MCF 10A (cell line): Measurements from ENCODE around the gene PCSK5. TPM values are rescaled to one million over a fixed set of nuclear protein-coding genes. Genes with fewer than 3 reads are reported as not detected.

Experiments used
- BruUV-seq: library from RNA; stranded (reverse); fragments of 400-500 nt; replicated peaks from 2 replicates; lab custom pipeline; 2021; lab: Mats Ljungman, UMichigan
- CTCF ChIA-PET: fragments of 300-600 bp; sonication (Branson Sonifier 250); formaldehyde crosslinking; extraction: SDS; loops from one replicate; lab custom pipeline; 2021; ENCODE audit warnings: antibody characterized with exemption, inconsistent platforms; lab: Yijun Ruan, JAX
- POLR2A ChIA-PET: fragments of 300-600, 350-650 bp; sonication (Branson Sonifier 250); formaldehyde crosslinking; extraction: SDS; loops from one replicate; lab custom pipeline; 2020; ENCODE audit warnings: antibody characterized with exemption, inconsistent platforms; lab: Yijun Ruan, JAX
- DNase-seq: peaks from one replicate; pipeline ENCODE4 v3.0.0-alpha.2; 2018; ENCODE audit not compliant: unreplicated experiment
- H3K27ac Mint-ChIP-seq: one replicate; pipeline ENCODE4 v1.8.0; 2022; ENCODE audit warnings: mild to moderate bottlenecking, low read depth, mixed read lengths; ENCODE audit not compliant: unreplicated experiment
- H3K27me3 Mint-ChIP-seq: one replicate; pipeline ENCODE4 v1.8.0; 2022; ENCODE audit warnings: mixed read lengths; ENCODE audit not compliant: insufficient read depth, unreplicated experiment
- H3K36me3 Mint-ChIP-seq: one replicate; pipeline ENCODE4 v1.8.0; 2022; ENCODE audit warnings: mild to moderate bottlenecking, moderate library complexity, mixed read lengths; ENCODE audit not compliant: insufficient read depth, unreplicated experiment
- H3K4me1 Mint-ChIP-seq: one replicate; pipeline ENCODE4 v1.8.0; 2022; ENCODE audit warnings: mixed read lengths; ENCODE audit not compliant: insufficient read depth, unreplicated experiment
- H3K4me3 Mint-ChIP-seq: one replicate; pipeline ENCODE4 v1.8.0; 2022; ENCODE audit warnings: mild to moderate bottlenecking, moderate library complexity, mixed read lengths; ENCODE audit not compliant: unreplicated experiment
- H3K9me3 Mint-ChIP-seq: one replicate; pipeline ENCODE4 v1.8.0; 2022; ENCODE audit warnings: mixed read lengths; ENCODE audit not compliant: unreplicated experiment
- CTCF ChIP-seq: fragments of 200-600 bp; IDR thresholded peaks from one replicate; pipeline ENCODE4 v1.8.0; 2022; ENCODE audit warnings: antibody characterized with exemption, mild to moderate bottlenecking; ENCODE audit not compliant: unreplicated experiment
- intact Hi-C: fragments of 100-400 bp; cut with micrococcal nuclease; formaldehyde crosslinking; loops from 2 replicates; pipeline ENCODE4 v1.14.1; 2022
- total RNA-seq: library from RNA; stranded (reverse); gene quantifications from 2 replicates; pipeline ENCODE4 v1.2.3, GENCODE V29; 2022

The PCSK5 gene
- total RNA-seq, 1 experiment from 2014 or later = not detected

GRCh38 chr9:76090909-76091308 is 200.4 kb downstream of the PCSK5 start:
- CTCF ChIA-PET = no interaction called here
- H3K27ac Mint-ChIP-seq = no peak overlapping the region
- POLR2A ChIA-PET = no interaction called here
- no peaks in the 10 kb centered on the region for H3K36me3 Mint-ChIP-seq
- H3K4me1 Mint-ChIP-seq = no peaks in the 10 kb centered on the region
- intact Hi-C loops = no loop called here
- no peaks in the 10 kb centered on the region for H3K27me3 Mint-ChIP-seq
- no peak for DNase-seq
- TF ChIP-seq CTCF = no peak
- no peak overlapping the region for H3K4me3 Mint-ChIP-seq
- H3K9me3 Mint-ChIP-seq = peaks cover 39% of the 10 kb centered on the region
- BruUV-seq = no TSS peak

- Mint-ChIP-seq H3K27me3 (no peaks in the 10 kb centered on the region), H3K27ac (no peak overlapping the region), H3K4me3 (no peak overlapping the region), H3K36me3 (no peaks in the 10 kb centered on the region), H3K9me3 (peaks cover 37% of the 10 kb centered on the region), H3K4me1 (no peaks in the 10 kb centered on the region)
- CTCF ChIA-PET = no interaction called here
- intact Hi-C loops = no loop called here
- TF ChIP-seq CTCF = no peak
- no TSS peak for BruUV-seq
- no peak for DNase-seq
- POLR2A ChIA-PET = no interaction called here
Measured at GRCh38 chr9:76092572-76092971, 202.1 kb downstream of the PCSK5 start.

DNA sequence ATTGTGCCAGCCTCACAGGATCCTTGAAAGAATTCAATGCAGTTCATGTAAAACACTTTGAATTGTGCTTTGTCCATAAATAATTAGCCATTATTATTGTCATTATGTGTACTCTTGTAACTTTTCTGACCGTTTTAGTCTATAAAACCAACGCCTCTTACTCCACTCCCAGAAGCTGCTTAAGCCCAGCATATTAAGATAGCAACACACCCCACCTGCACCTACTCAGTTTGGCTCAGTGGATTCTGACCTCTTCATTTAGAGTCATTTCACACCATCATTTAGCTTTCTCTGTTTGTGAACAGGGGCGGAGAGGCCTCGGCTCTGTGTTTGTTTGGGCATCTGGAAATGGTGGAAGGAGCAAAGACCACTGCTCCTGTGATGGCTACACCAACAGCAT is 205.1 kb downstream of the PCSK5 start:
- H3K36me3 Mint-ChIP-seq = no peaks in the 10 kb centered on the region
- H3K27me3 Mint-ChIP-seq = no peaks in the 10 kb centered on the region
- no peak overlapping the region for H3K4me3 Mint-ChIP-seq
- no peak for TF ChIP-seq CTCF
- BruUV-seq = no TSS peak
- no peaks in the 10 kb centered on the region for H3K4me1 Mint-ChIP-seq
- peaks cover 34% of the 10 kb centered on the region for H3K9me3 Mint-ChIP-seq
- no peak for DNase-seq
- POLR2A ChIA-PET = no interaction called here
- no peak overlapping the region for H3K27ac Mint-ChIP-seq
- intact Hi-C loops = no loop called here
- CTCF ChIA-PET = no interaction called here

DNA sequence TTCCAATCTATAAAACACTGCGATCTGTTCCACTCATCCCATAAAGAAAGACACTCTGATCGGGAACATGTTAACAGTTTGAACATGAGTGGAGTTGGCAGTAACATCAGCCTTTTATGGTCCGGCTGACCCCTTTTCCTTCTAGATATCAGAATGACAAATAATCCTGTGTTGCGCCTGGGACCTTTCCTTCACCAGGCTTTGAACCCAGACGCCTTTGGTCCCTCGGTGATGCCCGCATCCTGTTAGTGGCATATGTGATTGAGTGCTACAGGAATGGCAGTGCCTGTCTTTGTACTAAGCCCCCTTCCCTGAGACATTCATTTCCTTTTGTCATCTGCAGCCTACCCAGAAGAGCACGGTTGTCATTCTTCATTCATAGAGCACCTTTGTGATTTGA is 209.0 kb downstream of the PCSK5 start:
- no TSS peak for BruUV-seq
- intact Hi-C loops = no loop called here
- Mint-ChIP-seq H3K27ac (no peak overlapping the region), H3K4me1 (no peaks in the 10 kb centered on the region), H3K9me3 (peaks cover 33% of the 10 kb centered on the region), H3K36me3 (no peaks in the 10 kb centered on the region), H3K27me3 (no peaks in the 10 kb centered on the region), H3K4me3 (no peak overlapping the region)
- CTCF ChIA-PET = no interaction called here
- POLR2A ChIA-PET = no interaction called here
- DNase-seq = no peak
- no peak for TF ChIP-seq CTCF
